PC-9 (cell line): ENCODE measurements around the gene GRID2. TPM values are rescaled to one million over a fixed set of nuclear protein-coding genes. Genes with fewer than 3 reads are reported as not detected.

ENCODE experiments used
- BruUV-seq: library from RNA; stranded (reverse); fragments of 400-500 nt; replicated peaks from 2 replicates; lab custom pipeline; 2021; lab: Mats Ljungman, UMichigan
- CTCF ChIA-PET: fragments of 300-600 bp; sonication (Branson Sonifier 250); formaldehyde crosslinking; loops from one replicate; lab custom pipeline; 2022; ENCODE audit warnings: antibody characterized with exemption; lab: Charles Lee
- POLR2A ChIA-PET: fragments of 300-600 bp; sonication (Branson Sonifier 250); formaldehyde crosslinking; loops from one replicate; lab custom pipeline; 2022; ENCODE audit warnings: antibody characterized with exemption; ENCODE audit not compliant: unreplicated experiment; lab: Charles Lee
- DNase-seq, 2 experiments: peaks; one replicate each; pipeline versions ENCODE4 v3.0.0 to v3.0.0-alpha.2; 2015 to 2022; ENCODE audit warnings: mixed read lengths in 1 of 2
- H2AFZ ChIP-seq: fragments of 200-600 bp; sonication (generic); 2 replicates; pipeline ENCODE4 v1.8.1; 2017; ENCODE audit warnings: antibody characterized with exemption
- H3F3A ChIP-seq: fragments of 200-600 bp; sonication (generic); 2 replicates; pipeline ENCODE4 v1.8.1; 2017; ENCODE audit warnings: antibody characterized with exemption, mild to moderate bottlenecking, low read depth; ENCODE audit not compliant: insufficient read depth
- H3K27ac ChIP-seq: fragments of 200-600 bp; sonication (generic); 2 replicates; pipeline ENCODE4 v1.6.1; 2016; ENCODE audit warnings: mixed run types
- H3K27me3 ChIP-seq: fragments of 200-600 bp; sonication (generic); 2 replicates; pipeline ENCODE4 v1.6.1; 2016; ENCODE audit warnings: low read depth, mixed run types; ENCODE audit not compliant: insufficient read depth
- H3K36me3 ChIP-seq: fragments of 200-600 bp; sonication (generic); 2 replicates; pipeline ENCODE4 v1.6.1; 2016; ENCODE audit warnings: low read depth, mixed run types
- H3K4me1 ChIP-seq: fragments of 200-600 bp; sonication (generic); replicated peaks from 2 replicates; pipeline ENCODE4 v1.6.1; 2016; ENCODE audit warnings: mixed run types; ENCODE audit not compliant: insufficient read depth
- H3K4me2 ChIP-seq: fragments of 200-600 bp; sonication (generic); 2 replicates; pipeline ENCODE4 v1.6.1; 2017; ENCODE audit warnings: mixed run types
- H3K4me3 ChIP-seq: fragments of 200-600 bp; sonication (generic); 2 replicates; pipeline ENCODE4 v1.6.1; 2016; ENCODE audit warnings: mixed run types
- H3K79me2 ChIP-seq: fragments of 200-600 bp; sonication (generic); 2 replicates; pipeline ENCODE4 v1.6.1; 2017; ENCODE audit warnings: low read depth, mixed run types
- H3K9me2 ChIP-seq: fragments of 200-600 bp; sonication (generic); 2 replicates; pipeline ENCODE4 v1.8.1; 2017; ENCODE audit warnings: mild to moderate bottlenecking; ENCODE audit not compliant: insufficient read depth
- H3K9me3 ChIP-seq: fragments of 200-600 bp; sonication (generic); 2 replicates; pipeline ENCODE4 v1.8.1; 2016; ENCODE audit warnings: low read depth; ENCODE audit not compliant: insufficient read depth
- H4K20me1 ChIP-seq: fragments of 200-600 bp; sonication (generic); 2 replicates; pipeline ENCODE4 v1.8.1; 2017; ENCODE audit not compliant: insufficient read depth
- EZH2 ChIP-seq: fragments of 200-600 bp; sonication (generic); IDR thresholded peaks from 2 replicates; pipeline ENCODE4 v1.8.0; 2017; ENCODE audit warnings: antibody characterized with exemption, low read depth
- intact Hi-C: fragments of 100-400 bp; cut with micrococcal nuclease; formaldehyde crosslinking; loops from one replicate; pipeline ENCODE4 v1.10.0; 2022; ENCODE audit not compliant: unreplicated experiment
- total RNA-seq: library from RNA; stranded (reverse); gene quantifications from 2 replicates; pipeline ENCODE4 v1.2.3, GENCODE V29; 2021
- TF ChIP-seq, protein P1 (sequence below): fragments of 200-600 bp; sonication (generic); conservative IDR thresholded peaks from 2 replicates; pipeline ENCODE4 v1.6.1; 2017; ENCODE audit warnings: mixed run types, antibody characterized with exemption, mild to moderate bottlenecking, moderate library complexity

GRID2 gene
- total RNA-seq, 1 experiment from 2014 or later = not detected

GRCh38 chr4:92992758-92993157 lies 689.0 kb downstream of the GRID2 start:
- H3K27ac ChIP-seq = no peak overlapping the region
- H3K27me3 ChIP-seq = no peaks in the 10 kb centered on the region
- H3K4me1 ChIP-seq = no peaks in the 10 kb centered on the region
- H4K20me1 ChIP-seq = no peaks in the 10 kb centered on the region
- H2AFZ ChIP-seq = no peak overlapping the region
- H3K4me2 ChIP-seq = no peak overlapping the region
- no peaks in the 10 kb centered on the region for H3K79me2 ChIP-seq
- no peak for DNase-seq
- H3F3A ChIP-seq = no peaks in the 10 kb centered on the region
- H3K36me3 ChIP-seq = no peaks in the 10 kb centered on the region
- no peaks in the 10 kb centered on the region for H3K9me3 ChIP-seq
- BruUV-seq = no TSS peak
- POLR2A ChIA-PET = no interaction called here
- H3K9me2 ChIP-seq = no peaks in the 10 kb centered on the region
- CTCF ChIA-PET = no interaction called here
- no peak for TF ChIP-seq EZH2
- TF ChIP-seq, protein P1, sequence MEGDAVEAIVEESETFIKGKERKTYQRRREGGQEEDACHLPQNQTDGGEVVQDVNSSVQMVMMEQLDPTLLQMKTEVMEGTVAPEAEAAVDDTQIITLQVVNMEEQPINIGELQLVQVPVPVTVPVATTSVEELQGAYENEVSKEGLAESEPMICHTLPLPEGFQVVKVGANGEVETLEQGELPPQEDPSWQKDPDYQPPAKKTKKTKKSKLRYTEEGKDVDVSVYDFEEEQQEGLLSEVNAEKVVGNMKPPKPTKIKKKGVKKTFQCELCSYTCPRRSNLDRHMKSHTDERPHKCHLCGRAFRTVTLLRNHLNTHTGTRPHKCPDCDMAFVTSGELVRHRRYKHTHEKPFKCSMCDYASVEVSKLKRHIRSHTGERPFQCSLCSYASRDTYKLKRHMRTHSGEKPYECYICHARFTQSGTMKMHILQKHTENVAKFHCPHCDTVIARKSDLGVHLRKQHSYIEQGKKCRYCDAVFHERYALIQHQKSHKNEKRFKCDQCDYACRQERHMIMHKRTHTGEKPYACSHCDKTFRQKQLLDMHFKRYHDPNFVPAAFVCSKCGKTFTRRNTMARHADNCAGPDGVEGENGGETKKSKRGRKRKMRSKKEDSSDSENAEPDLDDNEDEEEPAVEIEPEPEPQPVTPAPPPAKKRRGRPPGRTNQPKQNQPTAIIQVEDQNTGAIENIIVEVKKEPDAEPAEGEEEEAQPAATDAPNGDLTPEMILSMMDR = no peak
- intact Hi-C loops = no loop called here
- H3K4me3 ChIP-seq = no peak overlapping the region

- no peaks in the 10 kb centered on the region for H3K79me2 ChIP-seq
- H3K4me3 ChIP-seq = no peak overlapping the region
- CTCF ChIA-PET = no interaction called here
- H3K27me3 ChIP-seq = no peaks in the 10 kb centered on the region
- no peaks in the 10 kb centered on the region for H3K9me2 ChIP-seq
- TF ChIP-seq EZH2 = no peak
- TF ChIP-seq, protein P1 = no peak
- H3K27ac ChIP-seq = no peak overlapping the region
- no peak overlapping the region for H3K4me2 ChIP-seq
- H4K20me1 ChIP-seq = no peaks in the 10 kb centered on the region
- BruUV-seq = no TSS peak
- POLR2A ChIA-PET = no interaction called here
- no peaks in the 10 kb centered on the region for H3K36me3 ChIP-seq
- H3K4me1 ChIP-seq = no peaks in the 10 kb centered on the region
- H2AFZ ChIP-seq = no peak overlapping the region
- no peaks in the 10 kb centered on the region for H3K9me3 ChIP-seq
- no peak for DNase-seq
- H3F3A ChIP-seq = no peaks in the 10 kb centered on the region
- intact Hi-C loops = no loop called here
These were observed 691.0 kb downstream of the GRID2 start for GRCh38 chr4:92994727-92995126.

DNA sequence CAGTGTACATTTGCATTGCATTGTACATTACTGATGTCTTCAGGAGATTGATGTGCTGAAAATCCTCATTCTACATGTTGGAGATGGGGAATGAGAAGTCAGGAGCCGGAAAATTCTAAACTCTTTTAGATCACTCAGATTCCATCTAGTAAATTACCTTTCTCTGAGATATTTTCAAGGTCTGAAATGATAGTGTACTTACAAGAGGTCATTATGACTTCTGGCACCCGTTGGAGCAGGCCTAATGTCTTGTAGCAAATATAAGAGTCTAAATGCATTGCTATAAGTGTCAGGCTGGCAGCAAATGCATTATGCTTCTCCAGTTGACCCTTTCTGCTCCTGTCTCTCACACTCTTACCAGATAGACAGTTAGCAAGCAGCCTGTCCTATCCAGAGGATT lies 692.8 kb downstream of the GRID2 start:
- CTCF ChIA-PET = no interaction called here
- H3K27ac ChIP-seq = no peak overlapping the region
- BruUV-seq = no TSS peak
- H3K9me2 ChIP-seq = no peaks in the 10 kb centered on the region
- H4K20me1 ChIP-seq = no peaks in the 10 kb centered on the region
- no peaks in the 10 kb centered on the region for H3K36me3 ChIP-seq
- H2AFZ ChIP-seq = no peak overlapping the region
- no peaks in the 10 kb centered on the region for H3K27me3 ChIP-seq
- H3K4me3 ChIP-seq = no peak overlapping the region
- no peaks in the 10 kb centered on the region for H3F3A ChIP-seq
- H3K79me2 ChIP-seq = no peaks in the 10 kb centered on the region
- POLR2A ChIA-PET = no interaction called here
- intact Hi-C loops = no loop called here
- no peaks in the 10 kb centered on the region for H3K9me3 ChIP-seq
- no peak overlapping the region for H3K4me2 ChIP-seq
- no peaks in the 10 kb centered on the region for H3K4me1 ChIP-seq
- TF ChIP-seq EZH2 = no peak
- TF ChIP-seq, protein P1 = no peak
- DNase-seq = no peak
